Stimulated activated CD8-positive, alpha-beta memory T cell treated with anti-CD3 and anti-CD28 coated beads, Interleukin-4, amount 100 ng/mL, for 1 hour (primary cell): Measurements from ENCODE around the gene SMARCA1.
"Not testable (repeated sequence)": the region's sequence is repeated elsewhere in the genome, so short reads cannot be mapped to it uniquely, and the experiment has no call there.

Source experiments
- DNase-seq, 2 donors: peaks; one replicate each; pipeline ENCODE4 v3.0.0-alpha.2; 2020; ENCODE audit warnings: low read depth in 2 of 2, low spot score in 1 of 2

SMARCA1 gene, protein sequence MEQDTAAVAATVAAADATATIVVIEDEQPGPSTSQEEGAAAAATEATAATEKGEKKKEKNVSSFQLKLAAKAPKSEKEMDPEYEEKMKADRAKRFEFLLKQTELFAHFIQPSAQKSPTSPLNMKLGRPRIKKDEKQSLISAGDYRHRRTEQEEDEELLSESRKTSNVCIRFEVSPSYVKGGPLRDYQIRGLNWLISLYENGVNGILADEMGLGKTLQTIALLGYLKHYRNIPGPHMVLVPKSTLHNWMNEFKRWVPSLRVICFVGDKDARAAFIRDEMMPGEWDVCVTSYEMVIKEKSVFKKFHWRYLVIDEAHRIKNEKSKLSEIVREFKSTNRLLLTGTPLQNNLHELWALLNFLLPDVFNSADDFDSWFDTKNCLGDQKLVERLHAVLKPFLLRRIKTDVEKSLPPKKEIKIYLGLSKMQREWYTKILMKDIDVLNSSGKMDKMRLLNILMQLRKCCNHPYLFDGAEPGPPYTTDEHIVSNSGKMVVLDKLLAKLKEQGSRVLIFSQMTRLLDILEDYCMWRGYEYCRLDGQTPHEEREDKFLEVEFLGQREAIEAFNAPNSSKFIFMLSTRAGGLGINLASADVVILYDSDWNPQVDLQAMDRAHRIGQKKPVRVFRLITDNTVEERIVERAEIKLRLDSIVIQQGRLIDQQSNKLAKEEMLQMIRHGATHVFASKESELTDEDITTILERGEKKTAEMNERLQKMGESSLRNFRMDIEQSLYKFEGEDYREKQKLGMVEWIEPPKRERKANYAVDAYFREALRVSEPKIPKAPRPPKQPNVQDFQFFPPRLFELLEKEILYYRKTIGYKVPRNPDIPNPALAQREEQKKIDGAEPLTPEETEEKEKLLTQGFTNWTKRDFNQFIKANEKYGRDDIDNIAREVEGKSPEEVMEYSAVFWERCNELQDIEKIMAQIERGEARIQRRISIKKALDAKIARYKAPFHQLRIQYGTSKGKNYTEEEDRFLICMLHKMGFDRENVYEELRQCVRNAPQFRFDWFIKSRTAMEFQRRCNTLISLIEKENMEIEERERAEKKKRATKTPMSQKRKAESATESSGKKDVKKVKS

DNA sequence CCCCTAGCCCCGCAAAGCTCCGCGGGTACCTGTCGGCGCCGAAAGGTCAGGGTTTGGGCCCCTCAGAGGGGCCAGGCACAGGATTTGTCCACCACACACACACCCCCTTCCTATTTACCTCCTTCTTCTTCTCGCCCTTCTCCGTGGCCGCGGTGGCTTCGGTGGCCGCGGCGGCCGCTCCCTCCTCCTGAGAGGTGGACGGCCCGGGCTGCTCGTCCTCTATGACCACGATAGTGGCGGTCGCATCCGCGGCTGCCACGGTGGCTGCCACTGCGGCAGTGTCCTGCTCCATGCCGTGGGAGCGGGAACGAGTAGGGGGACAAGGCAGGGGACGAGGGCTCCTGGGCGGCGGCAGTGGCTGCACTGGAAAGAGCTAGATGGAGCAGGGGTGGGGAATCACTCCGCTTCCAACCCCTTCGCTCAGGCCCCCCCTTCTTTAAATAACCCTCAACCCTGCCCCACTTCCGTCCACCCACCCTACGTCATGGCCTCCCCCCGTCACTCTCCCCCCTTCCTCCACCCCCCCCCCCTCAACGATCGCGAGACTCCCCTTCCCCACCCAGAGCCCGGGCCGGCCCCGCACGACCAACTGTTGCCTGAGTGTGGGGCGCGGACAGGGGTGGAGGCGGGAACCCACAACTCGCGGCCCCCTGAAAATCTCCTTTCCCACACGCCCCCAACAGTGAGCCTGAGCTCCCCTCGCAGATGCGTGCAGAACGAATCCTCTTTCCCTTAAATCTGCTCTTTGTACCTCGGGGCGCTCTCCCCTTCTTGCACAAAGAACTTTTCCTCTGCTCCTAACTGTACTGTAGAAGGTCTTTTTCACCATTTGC is at the start of gene SMARCA1:
SMARCA1 (minus strand) TSS at position 412 of the 833 bp plus-strand sequence; CDS start at position 292, 120 bp downstream.
- no peak for DNase-seq

DNA sequence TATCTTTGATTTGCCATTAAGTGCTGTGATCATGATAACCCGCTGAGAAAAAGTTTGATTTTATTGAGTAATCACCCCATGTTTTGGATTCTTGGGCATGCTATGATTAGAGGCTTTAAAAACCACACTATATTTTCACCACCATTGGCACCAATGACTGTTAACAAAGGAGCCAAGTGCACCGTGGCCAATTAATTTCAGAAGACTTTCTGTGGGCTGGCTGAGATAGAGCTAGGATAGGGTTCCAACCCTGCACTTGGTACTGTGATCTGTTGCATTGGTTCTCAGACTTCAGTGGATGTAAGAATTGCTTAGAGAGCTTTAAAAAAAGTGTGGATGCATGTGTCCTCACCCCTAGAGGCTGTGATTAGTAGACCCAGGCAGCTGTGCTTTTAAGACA is 49.1 kb upstream of the SMARCA1 start:
- DNase-seq: no peak

DNA sequence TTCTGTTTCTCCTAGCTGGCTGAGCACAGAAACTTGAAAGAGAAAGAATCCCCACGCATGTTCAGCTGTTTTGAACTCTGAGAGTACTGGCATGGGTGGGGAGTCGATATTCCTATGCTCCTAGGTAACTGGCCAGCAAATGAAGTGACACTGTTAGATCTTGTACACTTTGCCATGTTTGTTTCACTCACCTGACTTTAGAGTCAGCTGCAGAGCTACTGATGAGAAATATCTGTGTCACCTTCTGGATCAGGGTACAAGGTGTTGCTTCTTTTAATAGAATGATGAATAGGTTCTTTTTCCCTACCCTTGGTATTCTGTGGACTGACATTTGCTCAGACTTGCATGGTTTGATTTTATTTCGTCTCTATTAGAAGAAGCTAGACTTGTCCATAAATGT is 45.1 kb upstream of the SMARCA1 start:
- DNase-seq: no peak

DNA sequence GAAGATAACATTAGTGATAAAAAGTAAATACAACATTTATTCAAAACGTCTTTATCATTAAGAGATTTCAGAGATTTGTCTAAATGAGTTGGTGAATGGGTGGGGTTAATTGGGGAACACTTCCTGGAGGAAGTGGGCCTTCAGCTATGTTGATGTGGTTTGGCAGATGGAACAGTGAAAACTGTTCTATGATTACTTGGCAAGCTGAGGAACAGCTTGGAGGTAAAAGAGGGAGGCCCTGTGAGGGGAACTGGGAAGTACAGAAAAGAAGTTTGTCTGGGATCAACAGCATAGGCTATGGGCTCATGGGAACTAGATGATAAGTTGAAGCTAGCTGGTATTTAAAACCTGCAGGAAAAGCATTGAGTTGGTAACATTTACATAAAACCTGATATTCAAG is 42.8 kb upstream of the SMARCA1 start:
- DNase-seq: no peak

DNA sequence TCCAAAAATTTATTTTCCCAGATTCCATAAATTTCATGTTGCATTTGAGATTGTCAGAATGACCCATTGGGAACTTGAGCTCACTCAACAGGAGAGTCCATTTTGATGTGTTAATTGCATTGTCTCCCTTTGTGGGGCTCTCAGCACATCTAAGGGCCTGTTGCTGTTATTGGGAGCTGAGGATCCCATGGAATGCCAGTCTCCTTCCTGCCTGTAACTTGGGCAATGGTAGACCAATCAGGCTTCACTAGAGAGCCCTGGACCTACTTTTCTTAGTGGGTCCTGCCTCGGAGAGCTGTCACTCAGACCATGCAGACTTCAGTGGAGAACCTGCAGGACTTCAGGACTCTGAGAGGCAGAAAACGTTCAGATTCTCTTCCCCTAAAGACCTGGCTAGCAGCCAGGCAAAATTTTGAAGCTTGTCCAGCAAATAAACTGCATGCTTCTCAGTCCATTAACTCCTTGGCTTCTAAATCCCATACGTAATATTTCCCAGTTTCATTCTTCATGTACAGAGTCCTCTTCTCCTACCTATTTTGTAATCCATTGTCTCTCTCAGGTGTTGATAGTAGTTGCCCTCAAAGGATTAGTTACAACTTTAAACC is 41.9 kb upstream of the SMARCA1 start:
- DNase-seq: no peak

DNA sequence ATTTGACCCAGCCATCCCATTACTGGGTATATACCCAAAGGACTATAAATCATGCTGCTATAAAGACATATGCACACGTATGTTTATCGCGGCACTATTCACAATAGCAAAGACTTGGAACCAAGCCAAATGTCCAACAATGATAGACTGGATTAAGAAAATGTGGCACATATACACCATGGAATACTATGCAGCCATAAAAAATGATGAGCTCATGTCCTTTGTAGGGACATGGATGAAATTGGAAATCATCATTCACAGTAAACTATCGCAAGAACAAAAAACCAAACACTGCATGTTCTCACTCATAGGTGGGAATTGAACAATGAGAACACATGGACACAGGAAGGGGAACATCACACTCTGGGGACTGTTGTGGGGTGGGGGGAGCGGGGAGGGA is 41.1 kb upstream of the SMARCA1 start:
- DNase-seq: not testable (repeated sequence)

DNA sequence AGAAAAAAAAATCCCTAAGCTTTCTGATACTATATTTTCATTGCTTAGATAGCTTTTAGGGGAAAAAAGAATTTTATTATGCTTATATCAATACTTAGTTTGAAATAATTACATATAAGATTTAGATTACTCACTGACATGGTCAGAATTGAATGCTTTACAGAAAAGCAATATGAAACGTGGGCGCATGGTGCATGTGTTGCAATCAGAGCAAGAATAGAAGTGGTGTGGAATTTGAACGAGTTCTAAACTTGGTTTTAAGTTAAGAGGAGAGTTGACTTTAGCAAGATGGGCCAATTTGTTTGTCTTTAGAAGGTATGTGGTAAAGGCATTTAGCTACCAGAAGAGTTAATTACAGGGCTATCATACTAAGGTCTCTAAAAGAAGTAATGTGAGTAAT is 38.2 kb upstream of the SMARCA1 start:
- DNase-seq: no peak

DNA sequence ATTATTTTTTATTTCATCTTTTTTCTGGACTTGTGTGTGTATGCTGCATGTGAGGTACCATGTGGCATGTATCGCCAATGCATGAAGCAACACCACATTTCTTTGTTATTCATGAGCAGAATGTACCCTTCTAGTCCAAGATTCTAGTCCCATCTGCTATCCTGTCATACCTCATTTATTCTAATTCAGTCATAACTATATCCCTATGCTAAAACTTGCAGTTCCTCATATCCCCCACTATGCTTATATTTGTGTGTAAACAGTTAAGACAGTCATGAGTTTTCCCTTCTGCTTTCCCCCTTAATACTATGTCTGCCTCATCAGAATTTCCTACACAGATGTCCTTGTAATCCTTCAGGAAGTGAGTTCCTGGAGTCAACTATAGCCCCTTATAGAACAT is 36.5 kb upstream of the SMARCA1 start:
- no peak for DNase-seq

DNA sequence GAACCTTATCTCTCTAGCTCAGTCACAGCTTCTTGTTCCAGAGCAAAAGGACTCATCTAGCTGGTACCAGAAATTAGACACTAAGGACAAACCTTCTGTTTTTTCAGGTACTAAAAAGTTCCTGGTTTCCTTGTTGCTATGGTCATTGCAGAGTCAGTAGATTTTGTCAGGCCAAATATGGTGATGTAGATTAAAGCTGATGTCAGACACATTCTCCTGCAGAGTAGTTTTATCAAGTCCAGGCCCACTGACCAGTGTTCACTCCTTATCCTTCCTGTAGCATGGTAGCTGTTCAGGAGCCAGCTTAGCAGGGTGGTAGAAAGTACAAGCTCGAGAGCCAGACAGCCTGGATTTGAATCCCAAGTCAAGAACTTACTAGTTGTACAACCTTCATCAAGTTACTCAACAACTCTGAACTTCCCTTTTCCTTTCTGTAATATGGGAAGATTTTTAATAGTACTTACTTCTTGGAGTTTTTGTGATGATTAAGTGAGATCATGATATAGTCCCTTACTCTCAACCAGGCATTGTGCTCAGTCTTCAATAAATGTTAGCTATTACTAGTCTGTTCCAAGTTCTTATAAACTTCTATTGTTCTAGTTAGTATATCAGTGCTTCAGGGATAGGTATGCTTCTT is 34.7 kb upstream of the SMARCA1 start:
- no peak for DNase-seq

DNA sequence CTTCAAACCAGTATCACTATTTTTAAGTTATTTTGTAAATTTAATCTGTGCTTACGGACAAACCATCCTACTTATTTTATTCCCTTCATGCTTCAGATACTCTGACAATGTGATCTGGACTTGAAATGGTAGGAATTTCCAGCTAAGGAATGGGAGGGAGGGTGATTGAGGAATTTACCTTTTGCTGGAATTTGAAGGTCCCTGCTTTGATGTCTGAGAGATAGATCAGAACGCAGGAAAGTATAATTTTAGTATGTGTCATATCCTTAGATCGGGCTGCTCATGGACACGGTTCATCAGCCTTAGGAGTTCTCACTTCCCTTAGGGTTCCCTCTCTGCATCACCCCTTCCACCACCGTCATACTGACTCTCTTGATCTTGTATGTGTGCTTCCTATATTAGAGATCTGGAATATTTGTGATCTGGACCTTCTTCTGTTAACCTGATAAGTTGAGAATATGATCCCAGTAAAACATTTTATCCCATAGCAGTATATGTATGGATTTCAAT is 33.6 kb upstream of the SMARCA1 start:
- no peak for DNase-seq

DNA sequence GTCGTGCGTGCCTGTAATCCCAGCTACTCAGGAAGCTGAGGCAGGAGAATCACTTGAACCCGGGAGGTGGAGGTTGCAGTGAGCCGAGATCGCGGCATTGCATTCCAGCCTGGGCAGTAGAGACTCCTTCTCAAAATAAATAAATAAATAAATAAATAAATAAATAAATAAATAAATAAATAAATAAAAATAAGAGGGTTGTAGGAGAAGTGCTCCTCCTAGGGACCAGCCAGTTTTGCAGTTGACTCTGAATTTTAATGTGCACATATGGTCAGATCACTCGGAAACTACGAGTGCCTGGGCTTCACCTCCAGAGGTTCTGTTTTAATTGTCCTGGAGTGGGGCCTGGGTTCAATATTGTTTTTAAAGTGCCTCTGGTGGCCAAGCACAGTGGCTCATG is 31.5 kb upstream of the SMARCA1 start:
- DNase-seq: not testable (repeated sequence)

DNA sequence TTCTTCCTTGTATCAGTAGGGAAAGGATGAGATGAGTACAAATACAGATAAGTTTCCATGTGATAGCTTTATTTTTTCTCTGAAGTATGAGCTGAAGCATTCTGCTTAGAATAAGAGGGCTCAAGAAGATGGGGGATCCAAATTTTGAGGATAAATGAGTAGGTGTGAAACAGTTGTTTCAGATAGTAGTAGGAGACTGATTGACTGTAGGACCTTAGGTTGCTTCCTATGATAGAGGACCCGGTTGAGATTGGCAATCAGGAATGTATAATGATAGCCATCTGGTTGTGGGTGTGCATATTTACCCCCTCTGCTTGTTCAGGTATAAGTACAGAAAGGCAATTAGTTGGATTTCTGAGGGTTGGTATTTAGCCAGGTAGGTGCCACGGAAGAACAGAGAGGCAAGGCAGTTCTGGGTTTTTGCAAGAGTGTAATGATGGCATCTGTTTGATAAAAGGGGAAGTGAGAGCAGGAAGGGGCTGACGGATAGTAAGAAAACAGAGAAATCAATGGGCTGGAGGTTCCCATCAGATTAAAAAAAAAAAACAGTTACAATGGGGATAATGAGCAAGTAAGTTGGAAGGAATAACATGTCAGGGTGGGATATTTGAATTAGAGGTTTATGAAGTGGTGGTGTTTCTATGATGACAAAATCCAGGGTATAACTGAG is 30.5 kb upstream of the SMARCA1 start:
- DNase-seq: no peak

DNA sequence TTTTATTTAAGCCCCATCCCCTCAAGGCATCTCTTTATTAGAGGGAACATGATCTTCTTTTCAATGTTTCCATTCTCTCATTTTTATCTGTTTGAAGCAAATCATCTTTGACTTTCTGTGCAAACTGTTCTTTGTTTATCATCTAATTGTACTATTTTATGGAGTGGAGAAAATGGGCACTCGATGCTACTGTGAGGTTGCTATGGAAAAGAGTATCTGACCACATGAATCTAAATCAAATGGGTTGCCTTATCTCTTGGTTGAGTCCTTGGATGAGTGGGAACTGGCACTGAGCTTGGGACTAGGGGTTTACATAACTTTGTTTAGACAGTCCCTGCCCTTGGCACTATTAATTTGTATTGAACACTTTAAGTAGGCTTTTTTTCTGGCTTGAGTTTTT is 25.8 kb upstream of the SMARCA1 start:
- no peak for DNase-seq

DNA sequence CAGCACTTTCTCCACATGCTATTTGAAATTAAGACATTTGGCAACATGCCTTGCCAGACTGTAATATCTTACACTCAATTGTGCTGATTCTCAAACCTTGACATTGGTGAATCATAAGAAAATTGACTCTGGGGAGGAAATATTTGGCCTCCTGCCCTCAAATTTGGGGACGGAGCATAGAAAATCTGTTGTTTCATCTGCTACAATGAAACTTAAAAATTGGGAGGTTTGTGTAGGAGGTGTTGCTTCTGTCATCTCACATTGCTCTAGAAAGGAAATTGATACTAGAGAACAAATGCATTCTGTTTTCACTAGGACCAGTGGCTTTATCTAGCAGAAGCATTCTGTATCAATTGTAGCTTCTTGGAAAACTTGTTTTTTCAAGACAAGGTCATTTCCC is 22.1 kb upstream of the SMARCA1 start:
- DNase-seq: no peak

DNA sequence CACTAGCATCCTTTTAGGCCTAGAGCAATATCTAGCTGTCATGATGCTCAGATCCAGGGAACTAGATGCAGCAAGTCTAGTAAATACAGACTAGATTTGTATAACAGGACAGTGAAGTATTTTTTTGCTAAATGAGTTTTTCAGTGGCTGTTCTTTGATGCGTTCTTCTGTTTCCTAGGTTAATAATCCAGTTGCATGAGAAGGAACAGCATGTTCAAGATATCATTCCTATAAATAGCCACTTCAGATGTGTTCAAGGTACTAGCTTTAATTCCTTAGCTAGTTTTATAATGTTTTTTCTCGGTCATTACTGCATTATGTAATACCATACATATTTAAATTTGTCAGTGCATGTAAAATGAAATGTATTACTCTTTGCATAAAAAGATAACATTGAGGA is 21.5 kb upstream of the SMARCA1 start:
- DNase-seq: no peak

DNA sequence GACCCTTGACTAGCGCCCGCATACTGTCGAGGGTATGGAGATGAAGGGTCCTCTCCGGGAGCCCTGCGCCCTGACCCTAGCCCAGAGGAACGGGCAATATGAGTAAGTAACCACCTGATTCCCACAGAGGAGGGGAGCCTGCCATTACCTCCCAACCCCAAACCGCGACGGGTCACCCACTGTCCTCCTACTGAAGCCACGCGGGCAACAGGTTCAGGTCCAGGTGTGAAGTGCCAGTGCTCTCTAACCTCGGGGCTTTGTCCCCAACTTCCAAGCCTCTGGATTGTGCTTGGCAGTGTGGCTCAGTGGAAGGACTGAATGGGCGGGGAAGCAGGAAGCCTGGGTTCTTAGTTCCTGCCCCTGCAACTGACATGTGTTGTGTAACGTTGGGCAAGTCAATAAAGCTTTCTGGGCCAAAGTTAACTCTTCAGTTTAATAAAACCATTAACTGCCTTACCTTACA is 17.5 kb upstream of the SMARCA1 start:
- no peak for DNase-seq

DNA sequence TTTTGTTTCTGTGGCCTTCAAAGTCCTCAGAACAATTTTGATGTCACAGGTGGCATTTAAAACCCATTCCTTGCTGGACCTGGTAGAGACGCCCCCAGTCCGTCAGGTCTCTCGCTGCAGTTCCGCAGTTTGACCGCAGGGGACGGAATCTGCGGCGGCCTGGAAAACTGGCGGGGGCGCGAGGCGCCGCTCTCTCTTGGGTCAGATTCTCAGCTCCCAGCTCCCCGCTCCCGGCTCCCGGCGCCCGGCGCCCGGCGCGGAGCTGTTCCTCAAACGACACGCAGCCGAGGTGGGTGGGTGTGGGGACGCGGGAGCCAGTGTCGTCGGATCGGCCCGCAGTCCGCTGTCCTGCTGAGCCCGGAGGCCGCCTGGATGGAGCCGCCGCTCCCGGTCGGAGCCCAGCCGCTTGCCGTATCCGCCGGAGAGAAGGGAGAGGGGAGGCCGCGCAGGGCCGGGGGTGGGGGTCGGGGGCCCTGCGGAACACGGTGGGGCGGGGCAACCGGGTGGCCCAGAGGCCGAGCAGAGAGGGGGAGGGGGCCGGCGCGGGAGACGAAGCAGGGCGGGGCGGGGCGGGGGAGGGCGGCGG is 16.9 kb upstream of the SMARCA1 start, which contains the start of gene OCRL:
OCRL (plus strand) TSS at position 192 of the 586 bp plus-strand sequence; CDS start at position 373, 181 bp downstream.
- DNase-seq: peak in 1 of 2 donors; percentile 8

DNA sequence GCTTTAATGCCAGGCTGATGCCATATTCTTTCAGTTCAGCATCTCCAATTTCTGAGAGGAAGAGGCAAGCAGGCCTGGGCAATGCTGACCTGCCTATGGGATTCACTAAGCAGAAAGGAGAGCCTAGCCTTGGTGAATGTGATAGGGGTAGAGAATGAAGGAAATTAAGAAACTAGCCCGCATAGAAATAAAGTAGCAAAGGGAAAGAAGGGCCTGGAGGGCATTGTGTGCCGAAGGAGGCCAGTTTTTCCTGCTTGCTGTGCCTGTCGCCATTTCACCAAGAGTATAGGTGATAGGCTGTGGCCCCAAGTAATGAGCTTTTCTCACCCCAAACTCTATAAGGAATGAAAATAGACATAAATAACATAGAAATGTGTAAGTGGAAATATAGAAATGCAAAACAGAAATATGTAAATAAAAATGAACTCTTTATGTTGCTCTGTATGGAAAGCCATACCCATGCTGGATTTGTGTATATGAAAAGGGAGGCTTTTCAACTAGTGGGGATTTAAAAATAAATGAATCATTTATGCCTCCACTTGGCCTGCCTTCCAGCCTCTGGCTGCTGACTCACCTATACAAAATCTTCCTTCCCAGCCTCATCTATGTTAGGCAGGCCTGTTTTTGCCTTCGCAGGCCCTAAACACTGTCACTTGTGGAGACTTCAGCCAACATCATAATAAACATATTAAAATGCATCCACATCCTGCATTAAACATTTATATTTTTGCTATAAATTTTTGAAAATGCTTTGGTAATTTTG is 11.7 kb upstream of the SMARCA1 start:
- DNase-seq: no peak
